Measurements from ENCODE around the gene ANKRD29.

ANKRD29 gene

DNA sequence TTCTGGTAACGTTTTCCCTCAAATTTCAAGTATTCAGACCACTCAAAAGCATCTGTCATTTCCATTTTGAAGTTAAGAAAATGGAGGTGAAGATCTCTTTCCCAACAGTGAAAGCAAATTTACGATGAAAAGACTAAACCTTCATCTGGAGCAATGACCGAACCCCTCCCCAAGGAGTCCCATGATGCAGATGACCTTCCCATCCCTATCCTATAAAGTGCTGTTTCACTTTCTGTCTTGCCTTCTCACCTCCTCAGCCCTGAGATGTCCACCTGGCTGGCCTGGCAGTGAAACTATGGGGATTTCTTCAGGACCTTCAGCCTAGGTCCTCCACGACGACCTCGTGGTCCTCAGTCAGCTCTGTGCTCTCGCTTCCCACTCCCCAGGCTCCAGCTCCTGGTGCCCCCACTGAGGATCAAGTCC lies 75.5 kb downstream of the ANKRD29 start:
- peak overlapping the region; percentile 30; the same call in 1 of the 2 replicates for H3K9ac ChIP-seq (ENCODE audit: low read length)

DNA sequence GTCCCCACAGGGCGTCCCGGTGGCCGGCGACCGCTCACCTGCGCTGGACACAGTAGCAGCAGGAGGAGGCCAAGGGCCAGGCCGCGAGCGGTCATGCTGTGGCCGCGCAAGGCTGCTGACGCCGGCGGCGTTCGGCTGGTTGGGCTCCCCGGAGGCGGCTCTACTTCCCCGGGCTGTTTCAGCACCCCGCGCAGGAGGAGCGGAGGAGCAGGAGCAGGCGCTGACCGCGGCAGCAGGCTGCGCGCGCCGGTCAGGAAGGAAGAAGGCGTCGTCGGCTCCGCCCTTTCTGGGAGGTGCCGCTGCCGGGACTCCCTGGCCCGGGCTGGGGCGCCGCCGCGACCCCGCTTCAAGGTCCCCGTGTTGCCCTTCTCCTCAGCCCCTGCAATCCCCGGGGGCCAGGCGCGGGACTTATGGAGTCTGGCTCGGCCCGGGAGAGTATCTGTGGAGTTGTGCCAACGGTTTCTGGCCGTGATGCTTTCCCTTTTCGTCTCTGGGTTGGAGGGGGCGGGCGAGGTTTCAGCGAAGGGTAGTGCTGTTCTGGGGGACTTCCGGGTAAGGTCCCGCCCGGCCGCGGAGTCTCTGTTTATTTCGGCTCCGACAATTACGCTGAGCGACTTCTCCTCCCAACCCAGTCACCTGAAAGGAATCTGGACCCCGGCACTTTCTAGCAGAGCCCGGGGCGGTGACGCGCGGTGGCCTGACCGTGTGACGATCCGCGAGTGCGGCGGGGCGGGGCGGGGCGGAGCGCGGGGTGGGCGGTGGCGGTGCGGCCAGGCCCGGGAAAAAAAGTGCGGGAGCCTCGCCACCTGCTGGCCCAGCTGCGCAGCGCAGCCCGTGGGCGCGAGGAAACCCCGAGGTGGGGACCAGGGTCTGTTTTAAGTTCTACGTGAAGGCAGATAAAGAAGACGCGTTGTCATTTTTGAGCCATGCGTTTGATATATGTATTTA lies 76.2 kb downstream of the ANKRD29 start, which contains the start of gene NPC1:
Gene NPC1 (minus strand): TSS at position 258 of the 948 bp plus-strand sequence. CDS start 163 bp downstream, at position 95.
- 0 out of 2 replicates have a peak within 1 kb of the TSS, but pooled peaks have one; percentile 70 for H2AFZ ChIP-seq (ENCODE audit: low read length)
- H3K36me3 ChIP-seq (ENCODE audit: insufficient read depth, low read length): no peaks in the 10 kb centered on the region; the same call in 1 of the 2 replicates
- H3K9me2 ChIP-seq (ENCODE audit: low read depth, low read length): no peaks in the 10 kb centered on the region
- no peaks in the 10 kb centered on the region for H3F3A ChIP-seq (ENCODE audit: insufficient read depth, low read length)
- peaks cover 24% of the 10 kb centered on the region for H3K4me1 ChIP-seq (ENCODE audit: insufficient read depth, low read length, severe bottlenecking)
- peak within 1 kb of the TSS; percentile 92 for H3K27ac ChIP-seq (ENCODE audit: low read depth, low read length, poor library complexity, severe bottlenecking)
- H3K4me2 ChIP-seq (ENCODE audit: low read length): peak within 1 kb of the TSS; percentile 96
- peak within 1 kb of the TSS; percentile 87 for H3K9ac ChIP-seq (ENCODE audit: low read length)
- 0 out of 2 replicates have a peak, but pooled peaks cover 5% of the 10 kb centered on the region for H3K79me2 ChIP-seq (ENCODE audit: insufficient read depth, low read length)
- no peaks in the 10 kb centered on the region for H3K27me3 ChIP-seq (ENCODE audit: insufficient read depth, low read length)
- TF ChIP-seq, protein P1, sequence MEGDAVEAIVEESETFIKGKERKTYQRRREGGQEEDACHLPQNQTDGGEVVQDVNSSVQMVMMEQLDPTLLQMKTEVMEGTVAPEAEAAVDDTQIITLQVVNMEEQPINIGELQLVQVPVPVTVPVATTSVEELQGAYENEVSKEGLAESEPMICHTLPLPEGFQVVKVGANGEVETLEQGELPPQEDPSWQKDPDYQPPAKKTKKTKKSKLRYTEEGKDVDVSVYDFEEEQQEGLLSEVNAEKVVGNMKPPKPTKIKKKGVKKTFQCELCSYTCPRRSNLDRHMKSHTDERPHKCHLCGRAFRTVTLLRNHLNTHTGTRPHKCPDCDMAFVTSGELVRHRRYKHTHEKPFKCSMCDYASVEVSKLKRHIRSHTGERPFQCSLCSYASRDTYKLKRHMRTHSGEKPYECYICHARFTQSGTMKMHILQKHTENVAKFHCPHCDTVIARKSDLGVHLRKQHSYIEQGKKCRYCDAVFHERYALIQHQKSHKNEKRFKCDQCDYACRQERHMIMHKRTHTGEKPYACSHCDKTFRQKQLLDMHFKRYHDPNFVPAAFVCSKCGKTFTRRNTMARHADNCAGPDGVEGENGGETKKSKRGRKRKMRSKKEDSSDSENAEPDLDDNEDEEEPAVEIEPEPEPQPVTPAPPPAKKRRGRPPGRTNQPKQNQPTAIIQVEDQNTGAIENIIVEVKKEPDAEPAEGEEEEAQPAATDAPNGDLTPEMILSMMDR (IDR thresholded peaks at IDR 0.05; ENCODE audit: low read length): peak; percentile 73
- TF ChIP-seq EZH2 (IDR thresholded peaks at IDR 0.05; ENCODE audit: borderline replicate concordance, low read length): no peak
- H3K9me3 ChIP-seq (ENCODE audit: low read length): no peaks in the 10 kb centered on the region
- no peaks in the 10 kb centered on the region for H4K20me1 ChIP-seq (ENCODE audit: insufficient read depth, low read length)
- H3K4me3 ChIP-seq (ENCODE audit: low read depth, low read length, poor library complexity, severe bottlenecking): peak within 1 kb of the TSS; percentile 89

More for the DNA sequence above, 75.5 kb downstream of the ANKRD29 start:
- TF ChIP-seq EZH2 (IDR thresholded peaks at IDR 0.05; ENCODE audit: borderline replicate concordance, low read length): no peak
- TF ChIP-seq, protein P1 (IDR thresholded peaks at IDR 0.05; ENCODE audit: low read length): no peak
- H3K4me1 ChIP-seq (ENCODE audit: insufficient read depth, low read length, severe bottlenecking): peaks cover 24% of the 10 kb centered on the region
- peak overlapping the region; percentile 96 for H3K4me2 ChIP-seq (ENCODE audit: low read length)
- no peak overlapping the region for H2AFZ ChIP-seq (ENCODE audit: low read length)
- H4K20me1 ChIP-seq (ENCODE audit: insufficient read depth, low read length): no peaks in the 10 kb centered on the region
- no peaks in the 10 kb centered on the region for H3K9me2 ChIP-seq (ENCODE audit: low read depth, low read length)
- H3K36me3 ChIP-seq (ENCODE audit: insufficient read depth, low read length): no peaks in the 10 kb centered on the region
- no peaks in the 10 kb centered on the region for H3F3A ChIP-seq (ENCODE audit: insufficient read depth, low read length)
- no peaks in the 10 kb centered on the region for H3K9me3 ChIP-seq (ENCODE audit: low read length)
- 0 out of 2 replicates have a peak, but pooled peaks cover 5% of the 10 kb centered on the region for H3K79me2 ChIP-seq (ENCODE audit: insufficient read depth, low read length)
- no peak overlapping the region for H3K27ac ChIP-seq (ENCODE audit: low read depth, low read length, poor library complexity, severe bottlenecking)
- peak overlapping the region; percentile 89 for H3K4me3 ChIP-seq (ENCODE audit: low read depth, low read length, poor library complexity, severe bottlenecking)
- no peaks in the 10 kb centered on the region for H3K27me3 ChIP-seq (ENCODE audit: insufficient read depth, low read length)

DNA sequence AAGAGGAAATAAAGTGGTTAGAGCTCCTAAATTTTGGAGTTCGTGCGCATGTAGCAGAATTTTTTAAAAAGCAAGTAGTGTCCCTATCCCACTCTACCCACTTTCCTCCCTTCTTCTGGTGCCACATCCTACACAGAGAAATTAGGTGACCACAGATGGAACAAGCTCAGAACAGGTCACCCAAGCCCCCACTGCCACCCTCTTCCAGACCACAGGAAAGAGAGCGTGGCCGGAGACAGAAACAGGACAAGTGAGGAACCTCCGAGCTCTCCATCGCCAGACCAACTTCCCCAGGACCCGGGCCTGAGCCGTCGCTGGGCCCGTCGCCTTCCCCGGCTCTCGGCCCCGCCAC lies 76.8 kb downstream of the ANKRD29 start:
- Histone ChIP-seq H3K9me2 (ENCODE audit: low read depth, low read length) (no peaks in the 10 kb centered on the region), H3K4me3 (ENCODE audit: low read depth, low read length, poor library complexity, severe bottlenecking) (peak overlapping the region; percentile 89), H2AFZ (ENCODE audit: low read length) (no peak overlapping the region), H3K9me3 (ENCODE audit: low read length) (no peaks in the 10 kb centered on the region), H3K4me1 (ENCODE audit: insufficient read depth, low read length, severe bottlenecking) (peaks cover 24% of the 10 kb centered on the region), H3K9ac (ENCODE audit: low read length) (peak overlapping the region; percentile 87), H3K27ac (ENCODE audit: low read depth, low read length, poor library complexity, severe bottlenecking) (peak overlapping the region; percentile 92), H3F3A (ENCODE audit: insufficient read depth, low read length) (no peaks in the 10 kb centered on the region), H3K79me2 (ENCODE audit: insufficient read depth, low read length) (0 out of 2 replicates have a peak, but pooled peaks cover 5% of the 10 kb centered on the region), H3K27me3 (ENCODE audit: insufficient read depth, low read length) (no peaks in the 10 kb centered on the region), H3K4me2 (ENCODE audit: low read length) (peak overlapping the region; percentile 96), H4K20me1 (ENCODE audit: insufficient read depth, low read length) (no peaks in the 10 kb centered on the region), H3K36me3 (ENCODE audit: insufficient read depth, low read length) (no peaks in the 10 kb centered on the region; the same call in 1 of the 2 replicates)
- no peak for TF ChIP-seq EZH2 (IDR thresholded peaks at IDR 0.05; ENCODE audit: borderline replicate concordance, low read length)
- TF ChIP-seq, protein P1 (IDR thresholded peaks at IDR 0.05; ENCODE audit: low read length): no peak

Measured in OCI-LY1 (cell line).